ENCODE measurements around the gene ORMDL3.
"Not testable (repeated sequence)": the region's sequence is repeated elsewhere in the genome, so short reads cannot be mapped to it uniquely, and the experiment has no call there.

Gene ORMDL3

DNA sequence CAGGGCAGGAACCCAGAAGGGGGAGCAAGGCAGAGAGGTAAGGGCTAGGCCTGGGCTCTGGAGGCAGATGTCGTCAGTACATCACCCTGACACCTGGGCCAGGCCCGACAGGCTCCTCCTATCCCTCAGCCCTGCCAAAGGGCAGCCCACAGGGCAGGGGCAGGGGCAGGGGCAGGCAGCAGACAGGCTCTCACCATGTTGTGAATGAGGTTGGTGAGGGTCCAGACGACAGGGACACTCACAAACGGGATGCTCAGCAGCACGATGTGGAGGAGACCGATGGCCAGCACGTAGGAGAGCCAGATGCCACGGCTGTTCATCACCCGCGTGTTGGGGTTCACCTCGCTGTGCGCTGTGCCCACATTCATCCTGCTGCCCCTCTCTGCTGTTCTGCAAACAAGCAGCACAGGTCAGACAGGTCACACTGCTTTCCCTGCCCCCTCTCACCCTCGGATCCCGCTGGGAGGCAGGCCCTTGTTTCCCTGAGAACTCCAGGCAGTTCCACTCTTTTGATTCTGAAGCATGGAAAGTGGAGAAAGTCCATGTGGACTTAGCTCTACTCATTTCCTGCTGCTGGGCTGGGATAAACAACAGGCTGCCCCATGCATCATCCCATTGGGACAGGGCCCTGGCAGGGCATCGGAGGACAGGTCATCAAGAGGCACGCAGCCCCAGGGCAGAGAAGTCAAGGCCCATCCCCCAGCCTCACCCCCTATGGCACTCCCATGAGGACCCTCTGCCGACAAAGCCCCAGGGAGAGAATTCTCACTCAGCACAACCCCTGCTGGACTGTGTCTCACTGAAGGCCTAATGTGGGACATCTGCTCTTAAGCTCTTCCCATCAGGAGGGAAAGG is 3.3 kb downstream of the ORMDL3 start:
- no peak for DNase-seq

DNA sequence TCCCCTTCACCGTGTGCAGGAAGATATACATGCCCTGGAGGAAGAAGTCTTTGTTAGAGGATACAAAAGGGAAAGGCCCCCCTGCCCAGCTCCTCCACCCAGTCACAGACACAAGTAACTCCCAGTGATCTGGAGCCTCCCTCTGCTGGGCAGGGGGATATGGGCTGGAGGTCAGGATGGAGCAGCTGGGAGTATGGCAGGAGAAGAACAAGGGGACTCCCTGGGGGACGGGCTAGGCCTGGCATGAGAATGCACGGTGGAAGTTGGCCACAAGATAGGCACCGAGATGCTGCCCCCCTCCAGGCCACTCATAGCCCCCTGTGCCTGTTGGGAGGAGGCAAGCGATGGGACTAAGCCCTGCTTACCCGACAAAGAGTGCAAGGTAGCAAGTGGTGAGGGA is 4.2 kb downstream of the ORMDL3 start:
- DNase-seq = no peak

DNA sequence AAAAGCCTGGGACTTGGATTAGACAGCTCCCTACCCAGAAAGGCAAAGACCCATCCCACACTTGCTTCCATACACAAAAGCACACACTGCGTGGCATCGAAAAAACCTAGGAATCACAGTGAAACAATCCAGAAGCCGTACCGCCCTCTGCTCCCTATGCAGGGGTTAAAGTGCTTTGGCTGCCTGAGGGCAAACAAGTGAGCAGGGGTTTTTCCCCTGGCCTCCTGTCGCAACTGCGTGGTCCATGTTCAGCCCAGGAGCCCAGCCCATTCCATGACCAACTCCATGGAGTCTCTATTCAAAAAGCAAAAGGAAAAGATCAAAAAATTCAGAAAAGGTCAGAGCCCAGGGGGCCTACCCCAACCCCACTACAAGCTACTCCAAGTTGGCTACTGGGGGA is 5.4 kb downstream of the ORMDL3 start:
- no peak for DNase-seq

DNA sequence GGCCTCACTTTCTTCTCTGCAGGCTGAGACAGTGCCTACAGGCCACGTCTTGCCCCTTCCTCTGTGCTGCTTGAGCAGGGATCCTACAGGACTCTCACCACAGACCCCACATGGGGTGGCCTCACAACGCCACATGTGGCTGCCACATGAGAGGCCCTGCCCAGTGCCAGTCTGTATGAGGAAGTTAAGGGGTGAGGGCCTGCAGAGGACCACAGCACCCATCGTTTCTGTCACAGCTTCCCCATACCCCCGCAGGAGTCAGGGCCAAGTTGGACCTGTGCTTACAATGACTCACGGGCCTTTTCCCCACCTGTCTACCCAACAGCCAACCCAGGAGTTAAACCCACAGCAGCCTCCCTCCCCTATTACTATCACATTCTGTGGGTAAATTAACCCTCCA is 6.1 kb downstream of the ORMDL3 start:
- DNase-seq = peak; percentile 5

DNA sequence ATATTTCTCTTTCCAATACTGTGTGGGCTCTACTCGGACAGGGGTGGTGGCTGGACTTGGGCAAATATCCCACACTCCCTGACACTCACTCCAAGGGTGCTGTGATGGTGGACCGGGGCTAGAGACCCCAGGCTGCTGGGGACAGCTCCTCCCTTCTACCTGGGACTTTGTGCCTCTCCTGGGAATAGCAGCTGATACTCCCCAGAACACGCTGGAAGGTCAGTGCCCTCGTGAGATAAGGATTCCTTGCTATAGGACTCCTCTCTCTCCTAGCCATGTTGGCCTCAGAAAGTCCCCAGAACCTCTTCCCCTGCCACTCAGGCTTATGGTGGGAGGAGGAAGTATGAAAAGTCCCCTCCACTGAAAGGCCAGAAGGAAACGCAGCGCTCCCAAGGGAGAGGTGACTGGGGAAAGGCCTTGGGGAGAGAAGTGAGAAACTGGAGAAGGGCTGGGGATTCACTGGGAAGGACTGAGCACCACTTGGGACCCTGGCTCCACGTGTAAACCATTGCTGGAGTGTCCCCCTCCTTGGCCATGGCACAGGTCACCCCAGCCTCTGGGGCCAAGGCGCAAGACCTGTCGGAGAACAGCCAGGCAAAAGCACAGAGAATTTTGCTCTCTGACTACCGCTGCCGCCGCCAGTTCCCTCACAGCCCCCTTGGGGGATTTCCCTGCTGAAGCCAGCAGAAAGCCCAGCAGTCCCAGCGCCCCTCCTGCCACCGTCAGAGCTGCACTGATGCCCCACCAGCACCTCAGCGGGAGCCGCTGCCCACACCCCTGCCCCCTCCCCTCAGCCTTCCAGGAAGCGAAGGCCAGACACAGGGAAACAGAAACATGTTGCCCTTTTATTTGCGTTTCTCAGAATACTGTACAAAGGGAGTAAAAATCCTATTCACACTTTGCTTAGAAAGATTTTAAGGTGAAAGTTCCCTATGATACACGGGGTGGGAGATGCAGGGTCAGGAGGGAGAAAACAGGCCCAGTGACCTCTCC is 6.9 kb downstream of the ORMDL3 start:
- no peak for DNase-seq

DNA sequence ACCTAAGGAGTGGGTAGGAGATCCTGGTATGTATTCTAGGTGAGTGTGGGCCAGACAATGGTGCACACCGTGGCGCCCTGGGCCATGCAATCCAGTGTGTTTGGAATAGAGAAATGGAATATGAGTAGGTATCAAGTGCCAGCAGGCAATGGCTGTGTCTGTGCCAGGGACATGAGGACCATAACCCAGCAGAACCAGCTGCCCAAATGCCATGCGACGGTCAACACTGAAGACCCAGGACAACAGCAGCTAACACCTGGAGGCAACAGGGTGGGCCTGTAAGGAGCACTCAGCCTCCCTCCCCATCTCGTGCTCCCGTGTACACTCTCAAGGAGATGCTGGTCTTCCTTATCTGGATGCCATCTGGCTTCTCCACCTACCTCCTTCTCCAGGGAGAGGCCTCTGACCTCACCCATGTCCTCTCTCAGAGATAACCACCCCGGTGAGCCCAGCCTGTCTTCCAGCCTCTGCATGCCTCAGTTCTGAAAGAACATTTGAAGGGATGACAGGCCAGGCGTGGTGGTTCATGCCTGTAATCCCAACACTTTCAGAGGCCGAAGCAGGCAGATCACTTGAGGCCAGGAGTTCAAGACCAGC is 8.2 kb downstream of the ORMDL3 start:
- DNase-seq = no peak

DNA sequence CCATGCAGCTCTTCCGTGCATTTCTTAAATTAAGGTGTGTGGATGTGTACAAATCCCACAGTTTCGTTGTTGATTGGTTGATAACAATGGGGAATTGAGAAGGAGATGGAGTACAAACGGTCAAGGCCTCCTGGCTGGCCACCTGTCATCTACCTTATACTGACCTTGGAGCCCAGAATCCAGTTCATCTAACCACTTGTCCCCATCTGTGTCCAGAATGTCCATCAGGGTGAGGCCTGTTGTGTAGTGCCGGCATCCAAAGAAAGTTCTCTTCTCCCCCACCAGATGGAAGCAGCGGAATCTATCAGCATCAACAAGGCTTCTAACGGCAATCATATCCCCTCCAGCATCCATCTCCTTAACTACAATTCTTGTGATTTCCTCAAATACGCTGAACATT is 10.5 kb downstream of the ORMDL3 start:
- DNase-seq = no peak

DNA sequence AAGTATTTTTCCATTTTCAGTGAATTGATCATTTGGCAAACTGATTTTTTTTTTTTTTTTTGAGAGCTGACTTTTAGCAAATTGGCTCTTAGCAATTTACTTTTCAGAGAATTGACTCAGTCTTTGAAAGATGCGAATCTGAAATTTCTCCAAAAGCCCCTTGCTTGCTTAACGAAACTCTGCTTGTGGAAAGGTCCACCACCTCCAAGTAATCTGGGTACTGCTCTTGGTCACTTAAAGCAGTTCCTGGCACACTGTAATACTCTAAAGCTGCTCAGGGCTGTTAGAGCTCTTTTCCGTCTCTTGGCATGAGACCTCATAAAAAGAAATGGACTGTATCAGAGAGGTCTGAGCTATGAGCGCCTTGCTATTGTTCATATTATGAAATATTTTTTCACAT is 11.8 kb downstream of the ORMDL3 start:
- DNase-seq = no peak

DNA sequence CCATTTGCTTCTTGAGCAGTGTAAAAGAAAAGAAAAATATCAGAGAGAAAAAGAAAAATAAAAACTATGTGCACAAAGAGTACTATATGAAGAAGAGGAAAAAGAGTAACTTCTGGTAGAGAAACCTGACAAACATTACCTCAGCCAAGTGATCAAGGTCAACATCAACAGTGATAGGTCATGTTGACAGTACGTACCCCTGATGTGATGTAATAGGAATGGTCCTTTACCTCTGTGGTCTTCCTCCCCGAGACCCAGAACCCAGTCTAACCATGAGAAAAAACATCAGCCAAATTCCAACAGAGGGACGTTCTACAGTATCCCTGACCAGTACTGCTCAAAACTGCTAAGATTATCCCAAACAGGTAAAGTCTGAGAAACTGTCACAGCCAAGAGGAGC is 13.4 kb downstream of the ORMDL3 start:
- DNase-seq = no peak

DNA sequence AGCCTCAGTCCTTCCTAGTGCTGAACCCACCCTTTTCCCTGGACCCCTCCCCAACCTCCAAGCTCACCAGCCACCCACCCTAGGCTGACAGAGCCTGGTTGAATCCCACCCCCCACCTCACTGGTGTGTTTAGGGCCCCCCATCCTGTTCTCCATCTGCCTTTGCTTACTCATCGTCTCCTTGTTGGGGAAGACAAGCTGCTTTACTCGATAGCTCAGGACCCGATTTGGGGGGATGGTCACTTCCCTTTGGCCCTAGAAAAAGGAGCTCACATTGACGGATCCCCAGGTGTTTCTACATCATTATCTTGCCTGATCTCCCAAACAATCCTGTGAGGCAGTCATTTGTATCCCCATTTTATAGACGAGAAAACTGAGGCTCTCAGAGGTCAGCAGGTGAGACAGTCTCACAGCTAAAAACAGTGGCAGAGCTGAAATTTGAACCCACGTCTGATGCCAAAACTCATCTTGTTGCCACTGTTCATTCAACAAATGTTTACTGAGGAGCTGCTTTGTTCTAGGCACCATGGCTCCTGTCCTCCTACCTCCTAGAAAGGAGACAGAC is 18.5 kb downstream of the ORMDL3 start:
- DNase-seq = no peak

DNA sequence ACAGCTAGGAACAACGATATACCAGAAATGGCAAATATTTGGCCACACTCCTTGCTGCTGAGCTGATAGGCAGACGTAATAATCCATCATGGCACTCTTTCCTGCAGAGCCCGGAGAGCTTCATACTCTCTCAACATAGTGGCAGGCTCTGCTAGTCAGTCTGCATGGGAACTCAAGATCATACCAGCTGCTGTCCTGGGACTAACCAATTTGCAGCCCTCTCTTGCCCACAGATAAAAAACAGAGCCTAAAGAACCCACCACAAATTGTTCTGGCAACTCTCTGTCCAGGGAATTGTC is 22.5 kb downstream of the ORMDL3 start:
- DNase-seq = no peak

DNA sequence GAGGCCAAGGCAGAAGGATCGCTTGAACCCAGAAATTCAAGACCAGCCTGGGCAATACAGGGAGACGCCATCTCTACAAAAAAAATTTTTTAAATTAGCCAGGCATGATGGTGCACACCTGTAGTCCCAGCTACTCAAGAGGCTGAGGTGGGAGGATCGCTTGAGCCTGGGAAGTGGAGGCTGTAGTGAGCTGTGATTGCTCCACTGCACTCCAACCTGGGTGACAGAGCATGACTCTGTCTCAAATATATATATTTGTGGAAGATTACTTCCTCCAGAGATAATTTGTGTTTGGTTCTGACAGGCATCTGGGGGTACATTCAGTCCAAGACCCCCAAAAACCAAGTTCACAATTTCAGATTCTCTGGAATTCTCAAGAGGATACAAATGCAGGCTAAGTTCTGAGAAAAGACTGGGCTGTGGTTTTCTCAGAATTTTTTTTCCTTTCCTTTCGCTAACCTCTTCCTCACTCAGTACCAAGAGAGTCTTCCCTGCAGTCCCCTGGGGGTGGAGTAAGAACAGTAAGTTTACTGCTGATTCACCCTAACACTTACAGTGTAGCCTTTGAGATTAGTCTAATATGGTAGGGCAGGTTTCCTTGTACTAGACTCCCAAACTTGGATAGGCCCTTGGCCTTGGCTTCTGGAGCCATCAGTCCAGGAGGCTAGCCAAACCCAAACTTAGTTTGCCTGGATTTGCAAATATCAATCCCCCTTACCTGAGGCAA is 24.1 kb downstream of the ORMDL3 start:
- peak; percentile 56 for DNase-seq

DNA sequence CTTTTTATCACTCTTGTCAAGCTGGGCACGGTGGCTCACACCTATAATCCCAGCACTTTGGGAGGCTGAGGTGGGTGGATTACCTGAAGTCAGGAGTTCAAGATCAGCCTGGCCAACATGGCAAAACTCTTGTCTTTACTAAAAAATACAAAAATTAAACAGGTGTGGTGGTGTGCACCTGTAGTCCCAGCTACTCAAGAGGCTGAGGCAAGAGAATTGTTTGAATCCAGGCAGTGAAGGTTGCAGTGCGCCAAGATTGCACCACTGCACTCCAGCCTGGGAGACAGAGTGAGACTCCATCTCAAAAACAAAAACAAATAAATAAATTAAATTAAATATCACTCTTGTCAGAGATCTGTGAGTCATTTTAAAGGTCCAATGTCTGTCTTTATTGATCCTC is 25.4 kb downstream of the ORMDL3 start:
- DNase-seq = not testable (repeated sequence)

DNA sequence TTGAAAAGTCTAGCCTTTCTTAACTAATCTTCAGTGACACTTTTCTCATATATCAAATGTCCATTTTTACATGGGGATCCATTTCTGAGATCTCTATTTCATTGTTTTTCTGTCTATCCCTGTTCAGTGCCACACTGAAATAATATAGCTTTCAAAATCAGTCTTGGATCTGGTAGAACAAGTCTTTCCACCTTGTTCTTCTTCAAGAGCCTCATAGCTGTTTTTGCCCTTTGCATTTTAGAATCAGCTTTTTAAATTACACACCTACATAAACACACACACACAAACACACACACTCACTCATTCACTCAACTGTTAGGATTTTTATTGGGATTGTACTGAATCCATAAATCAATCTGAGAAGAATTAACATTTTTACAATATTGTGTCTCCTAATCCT is 28.2 kb downstream of the ORMDL3 start:
- no peak for DNase-seq

DNA sequence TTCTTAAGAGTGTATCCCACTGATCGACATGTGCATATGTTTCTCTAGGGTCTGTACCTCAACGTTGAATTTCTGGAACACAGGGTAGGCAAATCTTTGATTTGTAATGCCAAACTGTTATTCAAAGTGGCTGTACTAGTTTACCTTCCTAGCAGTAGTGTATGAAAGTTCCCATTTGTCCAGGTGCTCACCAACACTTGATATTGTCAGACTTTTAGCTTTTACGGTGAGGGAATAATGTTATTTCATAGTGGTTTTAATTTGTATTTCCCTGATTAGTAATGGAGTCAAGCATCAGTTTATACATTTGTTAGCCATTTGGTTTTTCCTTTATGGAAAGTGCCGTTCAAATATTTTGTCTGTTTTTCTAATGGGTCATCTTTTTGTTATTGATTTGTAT is 29.3 kb downstream of the ORMDL3 start:
- no peak for DNase-seq

DNA sequence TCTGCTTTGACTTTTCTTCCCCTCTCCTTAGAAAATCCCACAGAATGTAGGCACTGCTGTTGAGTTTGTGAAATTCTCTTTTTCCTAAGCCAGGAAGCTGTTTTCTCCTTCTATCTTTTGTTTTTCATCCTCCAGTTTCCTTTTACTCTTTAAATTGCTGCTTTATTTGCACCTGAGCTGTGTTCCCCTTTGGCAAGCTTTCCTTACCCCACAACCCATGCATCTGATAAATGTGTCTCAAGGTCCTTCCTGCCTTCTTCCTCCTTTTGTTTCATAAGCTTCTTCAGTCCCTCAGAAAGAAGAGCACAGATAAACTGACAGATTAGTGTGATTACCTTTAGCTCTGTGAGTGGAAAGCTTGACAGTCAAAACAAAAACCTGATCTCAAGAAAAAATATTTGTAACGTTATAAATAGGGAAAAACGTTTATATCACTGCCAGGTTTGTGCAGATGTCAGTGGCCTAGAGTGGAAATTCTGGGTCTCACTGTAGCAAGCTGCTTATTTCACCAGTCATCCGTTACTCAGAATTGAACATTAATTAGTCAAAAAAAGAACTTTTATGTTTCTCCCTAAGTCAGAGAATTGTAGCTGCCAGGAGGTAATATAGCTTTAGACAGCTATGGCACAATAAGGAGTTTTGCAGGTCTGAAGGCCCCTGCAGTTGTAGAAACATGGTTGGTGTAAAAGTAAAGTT is 32.6 kb downstream of the ORMDL3 start:
- DNase-seq = no peak

DNA sequence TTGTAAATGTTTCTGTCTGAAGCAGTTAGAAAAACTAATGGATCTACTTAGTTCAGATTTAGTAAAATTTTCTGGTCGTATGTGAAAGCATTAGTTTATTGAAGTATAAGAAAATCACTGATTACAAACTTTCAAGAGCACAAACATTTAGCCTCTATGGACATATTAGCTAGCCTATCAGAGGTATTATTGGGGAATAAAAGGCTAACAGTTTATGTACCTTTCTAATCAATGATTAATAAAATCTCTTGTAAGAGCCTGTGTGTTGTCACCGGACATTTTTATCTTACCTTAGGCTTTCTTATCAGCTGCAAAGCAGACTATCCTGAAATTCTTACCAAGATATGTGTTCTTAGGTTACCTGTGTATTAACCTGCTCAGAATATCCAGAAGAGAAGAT is 38.2 kb downstream of the ORMDL3 start:
- no peak for DNase-seq

DNA sequence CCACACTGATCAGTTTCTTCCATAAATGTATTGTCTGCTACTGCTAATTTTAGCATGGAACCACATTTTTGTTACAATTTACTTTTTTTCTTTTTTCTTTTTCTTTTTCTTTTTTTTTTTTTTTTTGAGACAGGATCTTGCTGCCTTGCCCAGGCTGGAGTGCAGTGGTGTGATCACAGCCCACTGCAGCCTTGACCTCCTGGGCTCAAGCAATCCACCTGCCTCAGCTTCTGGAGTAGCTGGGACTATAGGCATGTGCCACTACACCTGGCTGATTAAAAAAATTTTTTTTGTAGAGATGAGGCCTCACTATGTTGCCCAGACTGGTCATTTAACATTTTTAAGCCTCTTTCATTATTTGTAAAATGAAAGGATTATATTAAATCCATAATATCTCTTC is 40.3 kb downstream of the ORMDL3 start:
- no peak for DNase-seq

DNA sequence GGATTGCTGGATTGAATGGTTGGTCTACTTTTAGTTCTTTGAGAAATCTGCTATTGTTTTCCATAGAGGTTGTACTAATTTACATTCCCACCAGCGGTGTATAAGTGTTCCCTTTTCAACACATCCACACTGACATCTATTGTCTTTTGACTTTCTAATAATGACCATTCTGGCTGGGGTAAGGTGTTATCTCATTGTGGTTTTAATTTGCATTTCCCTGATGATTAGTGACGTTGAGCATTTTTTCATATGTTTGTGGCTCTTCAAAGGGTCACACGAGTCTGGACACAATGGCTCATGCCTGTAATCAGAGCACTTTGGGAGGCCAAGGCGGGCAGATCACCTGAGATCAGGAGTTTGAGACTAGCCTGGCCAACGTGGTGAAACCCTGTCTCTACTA is 41.3 kb downstream of the ORMDL3 start:
- DNase-seq = not testable (repeated sequence)

DNA sequence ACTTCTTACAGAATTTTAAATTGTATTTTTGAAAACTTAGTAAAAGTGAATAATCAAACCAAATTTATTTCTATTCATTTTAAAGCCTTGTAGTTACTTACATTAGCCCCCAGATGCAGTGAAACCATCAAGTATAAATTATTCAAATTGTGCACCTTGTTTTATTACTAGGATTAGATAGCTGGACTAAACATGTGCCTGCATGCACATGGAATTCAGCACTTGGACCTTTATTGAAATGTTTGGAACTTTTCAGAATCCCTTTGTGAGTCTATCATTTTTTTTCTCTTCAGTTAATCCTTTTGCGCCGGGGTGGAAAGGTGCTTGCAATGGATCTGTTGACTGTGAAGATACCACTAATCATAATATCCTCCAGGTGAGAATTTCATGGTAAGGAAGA is 54.6 kb downstream of the ORMDL3 start:
- no peak for DNase-seq

DNA sequence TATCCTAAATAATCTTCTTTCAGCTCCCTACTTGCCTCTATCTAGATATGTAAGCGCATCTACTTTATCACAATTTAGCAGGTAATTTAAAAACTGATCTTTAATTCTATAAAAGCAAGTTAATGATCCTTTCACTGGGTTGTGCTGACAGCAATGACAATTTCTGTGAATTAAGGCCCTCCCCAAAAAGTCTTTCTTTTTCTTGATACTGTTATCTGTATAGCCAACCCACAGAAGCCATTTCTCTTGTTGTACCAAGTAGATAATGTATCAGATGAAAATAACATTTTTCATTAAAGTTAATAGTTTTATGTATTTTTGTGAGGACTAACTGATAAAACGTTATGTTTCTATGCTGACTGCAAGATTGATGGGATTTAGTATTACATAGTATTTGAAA is 55.6 kb downstream of the ORMDL3 start:
- DNase-seq = no peak
